Iris pigment epithelial cell (primary cell): Measurements from ENCODE around the gene TBP.
"Not testable (repeated sequence)": the region's sequence is repeated elsewhere in the genome, so short reads cannot be mapped to it uniquely, and the experiment has no call there.

ENCODE experiments used
- DNase-seq: peaks from one replicate; pipeline ENCODE4 v3.0.0-alpha.2; 2011; ENCODE audit warnings: low read depth

Gene TBP

GRCh38 chr6:170554013-170554795 lies at the start of gene TBP:
TBP (plus strand) TSS chr6:170554369; CDS start chr6:170557030, 2,661 bp downstream.
- peak; percentile 100 for DNase-seq

DNA sequence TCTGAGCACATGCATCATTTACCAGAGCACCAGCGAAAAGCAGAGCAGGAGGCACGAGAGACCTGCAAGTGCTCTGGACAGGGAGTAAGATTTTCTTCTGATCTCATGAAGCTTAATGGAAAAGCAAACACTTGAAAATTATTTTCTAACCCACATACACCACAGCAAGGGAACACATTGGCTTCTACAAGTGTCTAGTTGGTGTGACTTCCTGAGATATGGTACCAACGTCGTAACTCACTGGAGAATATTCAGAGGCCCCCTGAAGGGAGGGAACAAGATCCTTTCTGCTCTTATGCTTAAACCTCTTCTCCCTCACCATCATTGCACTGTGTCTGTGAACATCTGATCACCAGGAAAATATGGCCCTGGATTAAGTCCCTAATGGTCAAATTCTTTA lies 49.7 kb upstream of the TBP start:
- DNase-seq, result no peak

GRCh38 chr6:170505306-170505705 lies 48.9 kb upstream of the TBP start:
- DNase-seq, result no peak

- DNase-seq, result no peak
Measured at GRCh38 chr6:170506446-170506845, 47.7 kb upstream of the TBP start.

GRCh38 chr6:170507728-170508127 lies 46.4 kb upstream of the TBP start:
- not testable (repeated sequence) for DNase-seq

- not testable (repeated sequence) for DNase-seq
Measured at GRCh38 chr6:170508275-170508674, 45.9 kb upstream of the TBP start.

GRCh38 chr6:170508892-170509722 lies 45.1 kb upstream of the TBP start:
- not testable (repeated sequence) for DNase-seq

- DNase-seq, result no peak
Measured at GRCh38 chr6:170509723-170510018, 44.5 kb upstream of the TBP start.

DNA sequence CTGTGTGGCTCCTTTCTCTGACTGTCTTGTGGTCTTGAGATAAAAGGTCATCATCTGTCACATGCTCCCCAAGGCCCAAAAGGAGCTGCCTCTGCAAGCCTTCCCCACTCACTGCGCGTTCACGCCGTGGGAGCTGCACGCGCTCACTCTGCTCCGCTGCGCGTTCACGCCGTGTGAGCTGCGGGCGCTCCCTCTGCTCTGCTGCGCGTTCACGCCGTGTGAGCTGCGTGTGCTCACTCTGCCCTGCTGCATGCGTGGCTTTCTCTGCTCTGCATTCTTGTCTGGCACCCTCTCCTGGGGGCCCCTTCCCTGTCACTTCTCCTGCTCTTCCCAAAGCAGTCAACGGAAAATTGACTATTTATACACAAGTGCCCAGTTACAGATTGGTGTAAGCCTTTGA lies 43.5 kb upstream of the TBP start:
- DNase-seq, result no peak

DNA sequence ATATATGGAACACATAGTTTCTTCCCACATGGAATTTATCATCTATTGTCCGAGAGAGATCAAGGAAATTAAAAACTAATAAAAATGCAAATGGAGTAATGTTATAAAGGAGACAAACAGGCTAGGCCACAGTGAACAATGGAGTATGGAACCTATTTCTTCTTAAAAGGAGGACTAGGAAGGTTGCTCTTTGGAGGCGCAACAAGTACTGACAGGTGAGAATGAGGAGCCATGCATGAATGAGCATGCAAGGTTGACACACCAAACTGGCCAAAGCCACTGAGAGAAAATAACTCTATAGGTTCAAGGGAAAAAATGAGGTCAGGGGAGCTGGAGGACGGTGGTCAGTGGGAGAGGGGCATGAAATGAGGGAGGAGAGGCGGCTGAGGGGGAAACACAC lies 41.9 kb upstream of the TBP start:
- no peak for DNase-seq

DNA sequence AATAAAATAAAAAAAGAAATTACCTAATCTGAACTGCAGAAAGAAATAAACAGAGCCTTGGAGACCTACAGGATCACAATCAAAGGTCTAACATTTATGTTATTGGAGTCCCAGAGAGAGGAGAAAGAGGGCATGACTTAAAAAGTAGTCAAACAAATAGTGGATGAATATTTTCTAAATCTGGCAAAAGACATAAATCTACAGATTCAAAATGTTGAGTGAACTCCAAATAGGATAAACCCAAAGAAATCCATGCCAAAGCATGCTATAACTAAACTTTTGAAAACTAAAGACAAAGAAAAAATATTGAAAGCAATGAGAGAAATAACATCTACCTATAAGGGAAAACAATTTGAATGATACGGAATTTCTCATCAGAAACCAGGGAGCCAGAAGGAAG lies 39.3 kb upstream of the TBP start:
- no peak for DNase-seq

- DNase-seq, result peak; percentile 78
Measured at GRCh38 chr6:170516783-170517616, 37.2 kb upstream of the TBP start.

DNA sequence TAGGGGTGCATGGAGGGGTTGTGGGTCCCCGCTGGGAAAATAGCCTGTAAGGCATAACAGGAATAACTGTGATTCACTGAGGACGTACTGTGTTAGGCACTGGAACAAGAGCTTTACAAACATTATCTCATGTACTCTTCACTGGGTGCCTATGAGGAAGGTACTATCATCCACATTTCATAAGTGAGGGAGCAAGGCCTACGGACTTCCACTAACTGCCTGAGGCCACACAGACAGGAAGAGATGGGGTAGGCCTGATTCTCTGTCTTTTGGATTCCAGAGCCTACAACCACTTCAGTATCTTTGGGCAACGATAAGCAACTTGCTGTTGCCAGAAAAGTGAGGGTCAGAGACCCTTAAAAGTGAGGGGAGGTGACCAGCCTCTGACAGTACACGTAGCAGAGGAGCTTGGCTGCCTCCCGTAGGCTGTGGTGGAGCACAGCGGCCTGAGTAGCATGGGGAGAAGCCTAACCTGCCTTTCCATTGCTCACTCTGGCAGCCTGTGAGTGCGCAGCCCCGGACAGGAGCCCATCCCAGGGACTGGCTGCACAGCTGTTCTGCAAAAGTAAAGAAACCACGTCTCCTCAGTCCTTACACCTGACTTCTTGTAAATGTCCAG lies 31.5 kb upstream of the TBP start:
- peak; percentile 45 for DNase-seq

GRCh38 chr6:170523256-170524171 lies 30.7 kb upstream of the TBP start:
- DNase-seq, result no peak

DNA sequence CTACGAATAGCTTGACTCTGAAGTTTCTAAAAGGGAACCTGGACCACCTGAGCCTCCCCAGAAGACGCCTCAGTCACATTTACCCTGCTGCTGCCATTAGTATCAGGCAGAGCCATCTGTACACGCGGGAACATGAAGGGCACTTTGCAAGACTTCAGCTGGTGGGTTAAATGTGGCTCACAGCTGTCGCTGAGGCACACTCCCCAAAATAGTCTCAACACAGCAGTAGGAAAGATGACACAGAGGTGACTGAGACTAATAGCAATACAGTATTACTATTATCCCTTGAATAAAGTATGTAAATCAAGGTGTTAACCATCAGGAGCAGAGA lies 30.0 kb upstream of the TBP start:
- no peak for DNase-seq

DNA sequence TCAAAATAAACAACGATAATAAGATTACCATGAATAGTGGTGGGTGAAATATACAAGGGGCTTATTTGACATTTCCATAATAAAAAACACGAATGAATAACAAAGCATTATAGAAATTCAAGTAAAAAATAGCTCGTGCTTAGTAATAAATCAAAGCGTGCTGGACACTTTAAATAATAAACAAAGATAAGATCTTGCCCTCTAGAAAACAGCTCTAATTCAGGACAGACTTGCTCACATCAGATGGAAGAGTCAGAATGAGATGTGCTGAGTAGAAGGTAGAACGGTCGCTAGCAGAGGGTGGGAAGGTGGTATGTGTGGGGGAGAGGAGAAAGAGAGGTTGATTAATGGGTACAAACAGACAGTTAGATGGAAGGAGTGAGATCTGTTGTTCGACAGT lies 28.4 kb upstream of the TBP start:
- DNase-seq, result no peak

- DNase-seq, result not testable (repeated sequence)
Measured at GRCh38 chr6:170527995-170528394, 26.2 kb upstream of the TBP start.

- DNase-seq, result peak; percentile 66
Measured at GRCh38 chr6:170529839-170530469, 24.2 kb upstream of the TBP start.

DNA sequence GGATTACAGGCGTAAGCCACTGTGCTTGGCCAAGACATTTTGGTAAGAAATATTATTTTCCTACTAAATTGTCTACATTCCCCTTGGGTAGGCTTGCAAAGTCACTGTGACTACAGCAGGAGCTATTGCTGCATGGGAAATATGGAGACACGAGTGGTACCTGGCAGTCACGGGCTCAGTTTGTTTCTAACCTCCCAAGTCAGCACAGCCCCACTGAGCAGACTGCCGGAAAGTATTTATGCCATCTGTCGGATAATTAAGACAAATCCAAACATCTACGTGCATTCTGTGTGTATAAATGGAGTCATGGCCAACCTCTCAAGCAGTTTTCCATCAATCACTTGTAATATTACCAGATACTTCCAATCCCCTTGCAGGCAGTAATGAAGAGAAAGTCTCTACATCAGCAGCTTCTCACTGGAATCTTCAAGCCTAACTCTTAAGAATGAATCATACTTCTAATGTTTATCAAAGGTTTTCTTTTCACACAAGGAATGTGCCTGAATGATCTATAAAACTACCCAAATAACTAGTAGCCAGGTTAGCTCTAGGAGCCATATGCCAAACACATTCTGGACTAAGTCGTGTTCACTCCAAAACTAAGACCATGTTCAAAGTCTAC lies 21.2 kb upstream of the TBP start:
- peak; percentile 25 for DNase-seq

- DNase-seq, result no peak
Measured at GRCh38 chr6:170533792-170534191, 20.4 kb upstream of the TBP start.
